Stimulated activated CD8-positive, alpha-beta memory T cell treated with anti-CD3 and anti-CD28 coated beads, Interleukin-7, amount 100 ng/mL, for 48 hours (primary cell): Measurements from ENCODE around the gene AKT1S1.

Experiments used
- DNase-seq, 2 donors: peaks; one replicate each; pipeline ENCODE4 v3.0.0-alpha.2; 2020; ENCODE audit warnings: low read depth in 1 of 2; ENCODE audit errors: extremely low read depth in 1 of 2

Gene AKT1S1

DNA sequence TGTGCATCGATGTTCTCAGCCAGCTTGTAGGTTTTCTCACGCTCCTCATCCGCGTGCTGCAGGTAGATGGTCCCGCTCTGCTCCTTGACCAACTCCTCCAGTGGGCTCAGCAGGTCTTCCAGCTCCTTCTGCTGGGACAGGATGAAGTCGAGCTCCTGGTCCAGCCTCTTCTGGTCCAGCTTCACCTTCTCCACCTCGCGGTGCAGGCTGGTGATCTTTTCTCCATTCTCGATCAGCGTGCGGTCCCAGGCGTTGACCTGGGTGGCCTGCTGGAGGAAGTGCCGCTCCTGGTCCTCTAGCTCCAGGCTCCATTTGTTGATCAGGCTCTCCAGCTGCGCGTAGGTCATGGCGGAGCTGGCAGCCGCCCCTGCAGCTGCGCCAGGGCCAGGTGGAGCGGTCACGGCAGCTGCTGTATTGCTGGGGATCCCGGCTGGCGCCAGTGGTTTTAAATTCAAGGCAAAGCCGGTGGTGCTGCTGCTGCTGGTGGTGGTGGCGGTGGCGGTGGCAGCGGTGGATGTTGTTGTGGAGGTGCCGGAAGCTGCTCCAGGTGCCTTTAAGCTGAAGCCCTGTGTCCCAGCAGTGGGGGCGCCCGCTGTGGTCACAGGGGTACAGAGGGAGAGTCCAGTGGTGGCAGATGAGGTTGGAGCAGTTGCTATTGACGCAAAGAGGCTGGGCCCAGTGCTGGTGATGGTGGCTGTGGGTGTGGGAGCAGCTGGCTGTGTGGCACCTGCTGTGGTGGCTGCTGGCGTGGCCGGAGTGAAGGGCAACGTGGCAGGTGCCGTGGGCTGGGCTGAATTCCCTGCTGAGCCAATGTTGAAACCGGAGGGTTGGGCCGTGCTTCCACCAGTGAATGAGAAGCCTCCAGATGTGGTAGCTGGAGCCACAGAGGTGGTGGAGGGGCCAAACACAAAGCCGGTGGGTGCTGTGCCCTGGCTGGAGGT, 31.6 kb upstream of the AKT1S1 start:
- no peak for DNase-seq

DNA sequence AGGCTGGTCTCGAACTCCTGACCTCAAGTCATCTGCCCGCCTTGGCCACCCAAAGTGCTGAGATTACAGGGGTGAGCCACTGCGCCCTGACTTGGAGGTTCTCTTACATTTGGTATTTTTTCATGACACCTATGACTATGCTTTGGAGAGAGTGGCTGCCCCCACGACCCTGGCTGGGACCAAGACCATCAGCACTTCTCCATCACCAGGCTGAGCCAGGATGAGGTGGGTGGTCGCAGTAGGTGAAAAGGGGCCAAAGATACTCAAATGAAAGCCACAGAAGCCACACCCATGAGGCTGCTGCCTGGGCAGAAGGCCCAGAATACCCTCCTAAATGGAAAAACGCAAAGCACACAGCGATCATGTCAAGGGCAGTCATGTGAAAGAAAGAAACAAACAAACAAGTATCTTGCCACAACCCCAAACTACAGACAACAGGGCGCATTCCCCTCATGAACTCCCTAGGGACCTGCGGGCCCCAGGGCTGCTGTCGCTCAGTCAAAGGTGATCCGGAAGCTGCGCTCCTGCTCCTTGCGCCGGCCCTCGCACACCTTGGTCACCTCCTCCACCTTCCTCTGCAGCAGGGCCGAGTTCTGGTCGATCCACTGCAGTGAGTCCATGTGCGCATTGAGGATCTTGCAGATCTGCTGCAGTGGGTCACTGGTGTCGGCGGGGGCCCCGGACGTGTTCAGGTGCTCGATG, 30.7 kb upstream of the AKT1S1 start:
- no peak for DNase-seq

DNA sequence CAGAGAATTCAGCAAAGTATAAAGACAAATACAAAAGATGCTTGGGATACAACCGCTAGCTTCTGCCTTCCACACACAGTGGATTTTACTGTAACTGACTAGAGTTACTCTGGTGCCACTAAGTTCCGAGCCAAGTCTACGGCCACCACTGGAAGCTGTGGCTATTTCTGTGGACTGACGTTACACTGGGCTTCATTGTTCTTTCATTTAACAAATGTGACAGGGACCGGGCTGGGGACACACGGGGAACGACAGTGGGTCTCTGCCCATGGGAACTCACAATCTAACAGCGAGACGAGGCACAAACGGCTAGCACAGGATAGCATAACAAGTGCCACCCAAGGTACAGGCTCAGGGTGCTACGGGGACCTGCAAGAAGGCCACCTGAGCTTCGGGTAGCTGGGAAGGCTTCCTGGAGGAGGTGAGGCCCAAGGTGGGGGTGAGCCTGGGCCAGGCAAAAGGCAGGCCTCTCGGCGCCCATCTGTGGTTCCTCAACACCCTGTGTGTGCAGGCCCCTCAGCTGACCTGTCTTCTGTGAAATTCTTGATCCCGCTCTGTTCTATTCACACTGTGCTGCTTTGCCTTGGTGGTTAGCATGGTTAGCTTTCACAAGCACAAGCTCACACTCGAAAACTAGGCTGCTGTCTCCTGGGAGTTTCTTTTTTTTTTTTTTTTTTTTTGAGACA, 29.9 kb upstream of the AKT1S1 start:
- DNase-seq: no peak

DNA sequence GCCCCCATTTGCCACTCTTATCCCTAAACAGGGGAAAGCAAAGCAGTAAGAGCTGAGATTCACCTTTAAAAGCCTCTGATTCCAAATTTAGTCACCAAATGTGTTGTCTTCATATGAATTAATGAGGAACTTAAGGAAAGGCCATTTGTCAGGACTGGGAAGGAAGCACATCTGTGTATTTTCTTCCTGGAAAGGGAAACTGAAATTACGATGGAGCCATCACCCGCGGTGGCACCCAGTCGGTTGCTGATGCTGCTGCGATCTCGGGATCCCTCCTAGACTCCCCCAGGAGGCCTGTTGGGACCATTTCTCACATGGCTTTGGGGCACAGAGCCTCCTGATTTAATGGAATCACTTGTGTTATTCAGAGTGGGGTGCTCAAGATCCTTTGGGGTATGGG, 27.0 kb upstream of the AKT1S1 start:
- no peak for DNase-seq

DNA sequence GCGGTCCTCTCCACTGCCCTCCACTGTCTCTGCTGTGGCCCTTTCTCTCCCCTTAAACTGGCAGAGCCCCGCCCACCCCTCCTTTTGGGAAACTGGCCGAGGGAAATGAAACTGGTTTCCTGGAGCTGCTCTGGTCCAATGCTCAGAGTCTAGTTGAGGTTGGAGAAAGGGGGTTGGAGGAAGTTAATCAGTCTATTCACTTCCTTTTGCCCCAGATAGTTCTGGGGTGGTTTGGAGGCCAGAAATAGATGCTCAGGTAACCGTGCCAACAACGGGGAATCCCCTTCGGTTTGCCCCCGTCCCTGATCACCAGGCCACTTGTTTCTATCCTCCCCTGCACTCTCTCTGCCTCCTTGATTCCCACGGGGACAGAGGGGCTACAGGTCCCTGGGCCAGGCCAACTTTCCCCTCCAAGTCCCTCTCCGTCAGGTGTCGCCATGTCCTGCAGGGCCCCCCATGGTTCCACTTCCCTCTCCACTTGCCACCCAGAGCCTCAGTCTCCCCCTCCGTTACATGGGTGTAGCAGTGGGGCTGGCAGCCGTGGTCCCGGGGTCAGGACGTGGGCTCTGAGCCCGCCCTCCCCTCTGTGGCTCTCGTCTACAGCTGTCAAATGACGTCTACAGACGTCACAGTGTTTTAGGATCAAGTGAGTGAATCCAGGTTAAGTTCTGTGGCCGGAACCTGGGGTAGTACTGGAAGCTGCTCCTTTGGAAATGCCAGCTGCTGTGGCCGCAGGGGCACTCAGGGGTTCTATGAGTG, 19.9 kb upstream of the AKT1S1 start, which contains the start of gene IL4I1:
TSS of gene IL4I1 (minus strand) at position 25 of the 759 bp plus-strand sequence. CDS start 727 bp downstream, outside the sequence.
- DNase-seq: peak; percentile 40 to 70

DNA sequence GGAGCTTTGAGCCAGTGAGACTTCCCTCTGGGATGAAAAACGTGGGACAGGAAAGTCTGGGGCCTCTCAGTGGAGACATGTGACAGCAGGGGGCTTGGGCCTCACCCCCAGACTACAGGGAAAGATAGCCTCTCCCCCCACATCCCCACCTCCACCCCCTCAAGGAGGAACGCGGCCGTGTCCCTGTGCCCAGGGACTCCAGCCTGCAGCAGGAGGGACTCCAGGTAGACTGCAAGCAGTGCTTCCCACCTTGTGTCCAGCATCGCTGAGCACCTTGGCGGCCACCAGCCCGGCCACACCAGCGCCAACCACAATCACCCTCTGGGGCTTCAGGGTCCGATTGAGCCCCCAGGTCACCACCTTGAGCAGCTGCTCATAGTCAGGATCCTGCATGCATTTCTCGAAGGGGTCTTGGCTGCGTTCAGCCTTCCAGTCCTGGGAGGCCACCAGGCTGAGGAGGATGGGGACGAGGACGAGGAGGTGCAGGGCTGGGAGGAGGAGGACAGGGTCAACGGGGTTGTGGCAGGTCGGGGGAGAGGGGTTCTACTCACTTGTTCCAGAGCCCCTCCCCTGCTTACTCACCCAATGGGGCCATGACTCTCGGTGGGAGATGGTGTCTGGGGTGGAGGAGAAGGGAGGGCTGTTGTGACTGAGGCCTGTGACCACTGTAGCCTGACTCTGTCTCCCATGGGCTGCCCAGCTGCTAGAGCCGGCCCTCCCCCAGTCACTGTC, 18.6 kb upstream of the AKT1S1 start:
- DNase-seq: peak in 1 of 2 donors; percentile 64

DNA sequence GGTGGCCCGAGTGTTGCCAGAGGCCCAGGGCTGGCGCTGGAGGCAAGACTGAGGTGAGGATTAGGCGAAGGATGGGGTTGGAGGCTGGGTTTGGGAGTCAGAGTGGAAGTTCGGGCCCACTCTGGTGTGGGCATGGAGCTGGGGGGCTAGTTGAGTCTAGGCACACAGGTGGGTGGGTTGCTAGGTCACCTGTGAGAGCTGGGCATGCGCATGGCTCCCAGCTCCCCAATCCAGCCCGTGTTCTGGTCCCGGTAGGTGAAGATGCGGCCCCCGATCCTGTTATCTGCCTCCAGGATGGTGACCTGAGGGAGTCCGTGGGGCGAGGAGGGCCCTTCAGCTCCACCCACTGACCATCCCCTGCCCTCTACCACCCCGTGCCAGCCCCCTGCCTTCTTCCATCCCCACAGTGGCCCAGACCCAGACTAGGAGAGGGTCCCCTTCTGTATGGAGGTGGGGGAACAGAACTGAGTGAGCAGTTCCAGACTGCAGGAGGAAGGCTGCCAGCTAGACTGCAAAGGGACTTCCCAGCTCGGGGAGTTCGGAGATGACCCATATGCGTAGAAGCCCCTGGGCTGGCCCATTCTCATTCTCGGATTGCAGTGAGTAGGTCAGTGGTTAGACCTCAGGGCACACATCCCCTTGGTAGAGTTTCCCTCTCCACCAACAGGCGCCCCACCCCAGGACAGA, 17.9 kb upstream of the AKT1S1 start:
- peak in 1 of 2 donors; percentile 73 for DNase-seq

DNA sequence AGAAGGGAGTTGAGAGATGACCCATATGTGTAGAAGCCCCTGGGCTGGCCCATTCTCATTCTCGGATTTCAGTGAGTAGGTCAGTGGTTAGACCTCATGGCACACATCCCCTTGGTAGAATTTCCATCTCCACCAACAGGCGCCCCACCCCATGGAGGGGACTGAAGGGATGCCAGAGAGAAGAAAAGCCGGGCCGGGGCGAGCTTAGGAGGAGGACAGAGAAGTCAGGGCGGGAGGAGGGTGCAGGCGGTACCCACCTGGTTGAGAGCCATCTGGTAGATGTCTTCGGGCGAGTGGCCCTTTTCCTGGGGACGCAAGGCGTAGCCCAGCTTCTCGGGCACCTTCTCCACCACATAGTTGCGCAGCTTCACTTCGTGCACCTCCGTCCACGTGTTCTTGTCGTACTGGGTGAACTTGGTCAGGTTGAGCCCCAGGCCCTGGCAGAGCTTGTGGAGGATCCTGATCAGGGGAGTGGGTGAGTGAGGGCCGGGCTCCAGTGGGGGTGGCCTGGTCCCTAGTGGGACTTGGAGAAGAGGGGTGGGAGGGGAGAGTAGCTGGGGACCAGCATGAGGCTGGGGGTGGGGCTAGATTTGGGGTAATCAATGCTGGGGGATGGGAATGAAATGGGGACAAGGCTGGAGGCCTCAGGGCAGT, 17.0 kb upstream of the AKT1S1 start:
- DNase-seq: peak in 1 of 2 donors; percentile 37

DNA sequence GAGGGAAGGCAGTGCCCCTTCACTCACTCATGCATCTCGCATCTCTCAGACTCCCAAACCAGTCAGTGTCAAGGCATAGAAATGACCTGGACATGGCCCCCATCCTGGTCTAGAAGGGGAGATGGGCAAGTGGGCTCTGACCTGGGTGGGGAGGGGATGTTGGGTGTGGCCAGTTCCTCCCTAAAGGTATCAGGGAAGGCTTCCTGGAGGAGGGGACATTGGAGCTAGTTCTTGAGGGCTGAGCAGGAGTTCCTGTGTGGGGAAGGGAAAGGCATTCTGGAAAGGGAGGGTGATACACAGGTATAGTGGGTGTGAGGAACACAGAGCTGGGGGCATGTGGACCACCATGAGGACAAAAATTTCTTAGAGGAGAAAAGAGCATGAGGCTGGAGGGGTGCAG, 15.6 kb upstream of the AKT1S1 start:
- no peak for DNase-seq

DNA sequence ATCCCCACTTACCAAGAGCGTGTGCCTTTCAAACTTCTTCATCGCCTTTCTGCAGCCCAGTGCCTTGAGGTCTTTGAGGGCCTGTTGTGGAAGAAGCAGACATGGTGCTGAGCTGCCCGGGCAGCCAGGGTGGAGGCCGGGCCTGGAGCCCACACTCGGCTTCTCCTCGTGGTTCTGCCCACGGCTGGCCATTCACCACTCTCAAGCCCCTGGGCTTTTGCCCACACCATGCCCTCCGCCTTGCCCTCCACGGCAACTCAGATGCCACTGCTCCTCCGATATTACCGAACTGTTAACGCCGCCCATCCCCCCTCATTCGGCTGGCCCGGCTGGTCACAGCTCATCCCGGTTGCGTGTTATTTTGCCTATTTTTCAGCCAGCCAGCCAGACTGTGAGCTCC, 14.2 kb upstream of the AKT1S1 start:
- no peak for DNase-seq

DNA sequence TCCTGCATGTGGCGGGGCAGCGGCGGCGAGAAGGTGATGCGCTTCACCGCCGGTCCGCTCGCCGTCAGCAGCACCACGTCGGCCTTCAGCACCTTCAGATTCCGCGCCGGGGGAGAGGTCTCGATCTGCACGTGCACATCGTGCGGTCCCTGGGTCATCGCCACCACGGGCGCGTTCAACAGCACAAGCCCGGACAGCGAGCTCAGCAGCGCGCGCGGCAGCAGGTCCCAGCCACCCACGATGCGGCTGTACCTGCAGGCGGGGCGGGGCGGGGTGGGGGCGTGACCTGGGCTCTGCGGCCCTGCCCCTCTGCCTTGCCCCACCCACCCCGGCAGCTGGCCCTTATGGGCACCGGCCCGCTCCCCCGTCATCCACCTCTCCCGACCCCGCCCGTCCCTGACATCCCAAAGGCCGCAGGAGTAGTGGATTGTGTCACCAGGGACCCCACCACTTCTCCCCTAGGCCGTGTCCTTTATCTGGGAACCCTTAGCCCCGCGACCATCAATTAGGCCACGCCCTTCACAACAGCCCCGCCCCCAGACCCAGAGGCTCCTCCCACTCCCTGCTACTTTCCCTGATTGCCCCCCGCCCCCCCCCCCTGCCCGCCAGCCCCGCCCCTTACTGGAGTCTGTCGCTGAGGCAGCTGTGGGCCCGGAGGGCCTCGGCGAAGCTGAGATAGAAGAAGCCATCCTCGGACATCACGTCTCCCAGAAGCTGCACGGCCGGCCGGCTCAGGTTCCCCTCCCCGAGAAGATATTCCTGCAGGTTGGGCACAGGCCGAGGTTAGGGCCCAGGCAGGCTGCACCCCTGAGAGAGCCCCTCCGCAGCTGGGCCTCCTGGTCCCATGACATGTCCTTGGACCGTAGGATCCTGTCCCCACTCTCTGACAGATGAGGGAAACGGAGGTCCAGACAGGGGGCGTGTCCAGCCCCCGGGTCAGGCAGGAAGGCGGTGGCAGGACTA, 13.5 kb upstream of the AKT1S1 start:
- DNase-seq: peak in 1 of 2 donors; percentile 47

DNA sequence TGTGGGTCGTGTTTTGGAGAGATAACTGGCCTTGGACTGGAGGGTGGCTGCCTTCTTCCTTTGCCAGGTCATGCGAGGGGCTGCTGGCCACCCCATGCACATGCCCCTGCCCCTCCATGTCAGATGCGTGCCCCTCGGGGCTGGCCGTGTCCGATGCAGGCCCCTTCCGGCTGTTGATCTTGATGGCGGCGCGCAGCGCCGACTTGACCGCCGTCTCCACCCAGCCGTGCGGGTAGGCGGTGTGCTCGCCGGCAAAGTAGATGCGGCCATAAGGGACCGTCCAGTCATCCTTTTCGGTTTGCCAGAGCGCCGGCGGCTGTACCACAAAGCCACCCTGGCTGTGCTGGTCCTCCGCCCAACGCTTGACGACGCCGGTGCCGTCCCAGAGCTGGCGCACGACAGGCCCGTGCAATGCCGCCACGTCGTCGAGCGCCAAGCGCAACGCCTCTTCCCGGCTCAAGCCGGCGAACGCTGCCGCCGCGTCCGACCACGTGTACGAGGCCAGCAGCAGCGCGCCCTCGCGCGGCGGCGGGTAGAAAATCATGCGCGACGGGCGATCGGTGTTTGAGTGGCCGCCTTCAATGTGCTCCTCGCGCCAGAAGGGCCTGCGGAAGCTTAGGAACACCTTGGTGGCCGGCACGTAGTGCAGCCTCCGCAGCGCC, 12.7 kb upstream of the AKT1S1 start:
- DNase-seq: peak; percentile 53 to 62

DNA sequence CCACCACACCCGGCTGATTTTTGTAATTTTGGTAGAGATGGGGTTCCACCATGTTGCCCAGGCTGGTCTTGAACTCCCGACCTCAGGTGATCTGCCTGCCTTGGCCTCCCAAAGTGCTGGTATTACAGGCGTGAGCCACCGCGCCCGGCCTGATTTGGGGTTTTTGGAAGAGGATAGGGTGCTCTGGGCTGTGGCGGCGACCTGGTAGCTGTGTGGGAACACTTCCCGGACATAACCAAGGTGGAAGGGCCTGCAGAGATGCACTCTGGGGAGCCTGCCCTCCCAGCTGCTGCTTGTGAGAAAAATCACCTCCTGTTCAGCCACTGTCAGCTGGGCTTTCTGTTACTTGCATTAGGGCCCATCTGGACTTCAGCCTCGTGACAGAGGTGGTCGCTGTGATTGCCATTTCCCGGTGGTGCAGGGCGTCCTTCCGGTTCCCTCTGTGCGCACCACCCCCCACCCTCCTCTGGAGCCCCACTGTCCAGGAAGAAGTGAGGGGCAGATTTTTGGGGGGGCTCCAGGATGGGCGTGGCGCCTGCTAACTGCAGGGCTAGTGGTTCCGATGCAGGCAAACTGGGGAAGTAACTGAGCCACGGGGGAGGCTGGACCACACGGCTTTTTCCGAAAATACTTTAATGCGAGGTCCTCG, 12.0 kb upstream of the AKT1S1 start:
- DNase-seq: no peak

DNA sequence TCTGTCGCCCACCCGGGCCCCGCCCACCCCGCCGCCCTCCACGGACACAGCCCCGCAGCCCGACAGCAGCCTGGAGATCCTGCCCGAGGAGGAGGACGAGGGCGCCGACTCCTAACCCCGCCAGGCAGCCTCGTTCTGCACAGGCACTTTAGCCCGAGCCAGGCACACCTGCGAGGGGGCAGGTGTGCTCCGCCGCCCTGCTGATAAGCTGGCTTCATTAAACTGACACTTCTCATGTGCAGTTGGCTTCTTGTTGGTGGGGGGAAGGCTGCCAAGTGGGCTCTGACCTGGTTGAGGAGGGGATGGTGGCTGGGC, 11.3 kb upstream of the AKT1S1 start:
- no peak for DNase-seq

DNA sequence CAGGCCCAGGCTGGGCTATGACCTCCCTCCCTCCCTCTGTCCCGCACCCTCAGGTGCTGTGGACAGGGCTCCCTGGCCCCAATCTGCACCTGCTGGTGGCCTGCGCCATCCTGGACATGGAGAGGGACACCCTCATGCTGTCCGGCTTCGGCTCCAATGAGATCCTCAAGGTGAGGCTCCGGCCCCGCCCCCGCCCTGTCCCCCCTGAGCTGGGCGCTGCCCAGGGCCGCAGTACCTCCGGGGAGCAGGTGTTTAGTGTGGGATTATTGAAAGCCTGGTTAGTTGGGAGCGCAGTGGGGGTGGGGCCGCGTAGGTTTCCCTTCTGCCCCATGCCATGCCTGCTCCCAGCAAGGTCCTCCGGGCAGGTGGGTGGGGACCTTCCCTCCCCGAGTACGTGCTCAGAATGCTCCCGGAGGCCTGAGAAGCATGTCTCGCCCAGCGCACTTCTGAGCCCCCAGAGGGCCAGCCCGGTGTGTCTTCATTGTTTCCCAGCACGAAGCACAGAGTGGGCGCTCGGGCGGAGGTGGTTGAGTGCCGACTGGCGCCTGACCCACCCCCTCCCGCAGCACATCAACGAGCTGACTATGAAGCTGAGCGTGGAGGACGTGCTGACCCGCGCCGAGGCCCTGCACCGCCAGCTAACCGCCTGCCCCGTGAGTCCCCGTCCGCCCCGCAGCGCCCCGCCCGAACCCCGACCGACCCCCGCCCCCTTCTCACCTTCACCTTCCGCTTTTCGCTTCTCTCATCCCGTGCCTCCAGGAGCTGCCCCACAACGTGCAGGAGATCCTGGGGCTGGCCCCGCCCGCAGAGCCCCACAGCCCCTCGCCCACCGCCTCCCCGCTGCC, 10.7 kb upstream of the AKT1S1 start:
- DNase-seq: no peak
